ENCODE data around the gene CYTH1. TPM values are rescaled to one million over a fixed set of nuclear protein-coding genes. Genes with fewer than 3 reads are reported as not detected.
A peak's percentile ranks its signal among the peaks of the same experiment; 100 is the strongest.

CYTH1 gene
- total RNA-seq, 2 experiments from 2014 or later, result 521 to 525 TPM

- H3K4me1 ChIP-seq (ENCODE audit: insufficient read depth, low read length), result peaks cover 72% of the 10 kb centered on the region
- H3K4me3 Mint-ChIP-seq, result no peak overlapping the region
- intact Hi-C loops (cut with DNase I, micrococcal nuclease), result loop anchor here in 1 of 2 experiments (2.0 to 10.0 kb wide), 2 partner anchors 17 to 307 kb away; no protein-coding TSS in a partner anchor
- no peak overlapping the region for H3K27ac ChIP-seq (ENCODE audit: low read depth in 1 of 2, low read length in 2 of 2)
- no peaks in the 10 kb centered on the region for H3K27me3 Mint-ChIP-seq
- H3K36me3 ChIP-seq (ENCODE audit: insufficient read depth, low read length), result peaks cover 81% of the 10 kb centered on the region
- H3K27me3 ChIP-seq (ENCODE audit: control insufficient read depth in 1 of 2, insufficient read depth in 2 of 2, low read length in 2 of 2), result no peaks in the 10 kb centered on the region
- no peak overlapping the region for H3K27ac Mint-ChIP-seq
- peaks cover 80% of the 10 kb centered on the region for H3K4me1 Mint-ChIP-seq (ENCODE audit: low read depth)
- H3K9me3 ChIP-seq (ENCODE audit: control insufficient read depth in 1 of 2, insufficient read depth in 1 of 2, low read length in 2 of 2), result no peaks in the 10 kb centered on the region
- peak in 1 of 14 experiments; percentile 27 for DNase-seq
- no peak overlapping the region for H3K4me3 ChIP-seq (ENCODE audit: low read length)
- H3K36me3 Mint-ChIP-seq (ENCODE audit: low read depth), result peaks cover 91% of the 10 kb centered on the region
- no peak for ATAC-seq (ENCODE audit: poor library complexity)
- no peak for TF ChIP-seq CTCF (IDR thresholded peaks at IDR 0.05)
- ChIA-PET CTCF (interaction anchor here (0.9 kb wide), 1 partner anchor 11 kb away, joined by 4 read pairs; no protein-coding TSS in a partner anchor), POLR2A (interaction anchor here (1.0 to 4.6 kb wide), 5 partner anchors 12 to 24 kb away, joined by 3 to 23 read pairs (median 5); no protein-coding TSS in a partner anchor)
- H3K9me3 Mint-ChIP-seq, result no peaks in the 10 kb centered on the region
Observed at GRCh38 chr17:78802008-78802407, 19.9 kb upstream of the CYTH1 start.

GRCh38 chr17:78800132-78800931, 18.3 kb upstream of the CYTH1 start:
- Mint-ChIP-seq H3K9me3 (no peaks in the 10 kb centered on the region), H3K27ac (peak overlapping the region; percentile 97), H3K27me3 (no peaks in the 10 kb centered on the region), H3K4me3 (peak overlapping the region; percentile 75), H3K36me3 (ENCODE audit: low read depth) (peaks cover 91% of the 10 kb centered on the region), H3K4me1 (ENCODE audit: low read depth) (peaks cover 78% of the 10 kb centered on the region)
- no peak overlapping the region for H3K4me3 ChIP-seq (ENCODE audit: low read length)
- ChIA-PET POLR2A (interaction anchor here (0.7 to 4.6 kb wide), 6 partner anchors 8 to 25 kb away, joined by 3 to 23 read pairs (median 5); no protein-coding TSS in a partner anchor), CTCF (interaction anchor here (0.7 to 1.2 kb wide), 2 partner anchors 24 to 64 kb away, joined by 3 read pairs; no protein-coding TSS in a partner anchor)
- DNase-seq (peak in 1 of 14 experiments; percentile 31), ATAC-seq (ENCODE audit: poor library complexity) (no peak)
- intact Hi-C loops (cut with DNase I, micrococcal nuclease), result loop anchor here in 1 of 2 experiments (10.0 kb wide), 1 partner anchor 306 kb away; no protein-coding TSS in a partner anchor
- no peaks in the 10 kb centered on the region for H3K27me3 ChIP-seq (ENCODE audit: control insufficient read depth in 1 of 2, insufficient read depth in 2 of 2, low read length in 2 of 2)
- no peak overlapping the region for H3K27ac ChIP-seq (ENCODE audit: low read depth in 1 of 2, low read length in 2 of 2)
- peaks cover 82% of the 10 kb centered on the region for H3K36me3 ChIP-seq (ENCODE audit: insufficient read depth, low read length)
- TF ChIP-seq CTCF (IDR thresholded peaks at IDR 0.05), result no peak
- no peaks in the 10 kb centered on the region for H3K9me3 ChIP-seq (ENCODE audit: control insufficient read depth in 1 of 2, insufficient read depth in 1 of 2, low read length in 2 of 2)
- H3K4me1 ChIP-seq (ENCODE audit: insufficient read depth, low read length), result peaks cover 60% of the 10 kb centered on the region

GRCh38 chr17:78798695-78799559, 16.9 kb upstream of the CYTH1 start:
- no peak overlapping the region for H3K27ac ChIP-seq (ENCODE audit: low read depth in 1 of 2, low read length in 2 of 2)
- intact Hi-C loops (cut with DNase I, micrococcal nuclease), result loop anchor here (1.0 to 2.0 kb wide), 2 partner anchors 20 to 90 kb away; no protein-coding TSS in a partner anchor
- peak; percentile 29 for ATAC-seq (ENCODE audit: poor library complexity)
- Mint-ChIP-seq H3K27ac (peak overlapping the region; percentile 97), H3K4me1 (ENCODE audit: low read depth) (peaks cover 80% of the 10 kb centered on the region), H3K27me3 (no peaks in the 10 kb centered on the region), H3K4me3 (peak overlapping the region; percentile 71), H3K9me3 (no peaks in the 10 kb centered on the region), H3K36me3 (ENCODE audit: low read depth) (peaks cover 95% of the 10 kb centered on the region)
- POLR2A ChIA-PET, result interaction anchor here (0.7 to 4.6 kb wide), 6 partner anchors 9 to 50 kb away, joined by 3 to 23 read pairs (median 7); partner anchors contain the start of gene CYTH1
- no peaks in the 10 kb centered on the region for H3K9me3 ChIP-seq (ENCODE audit: control insufficient read depth in 1 of 2, insufficient read depth in 1 of 2, low read length in 2 of 2)
- peaks cover 60% of the 10 kb centered on the region for H3K4me1 ChIP-seq (ENCODE audit: insufficient read depth, low read length)
- peak in 5 of 14 experiments; percentile 29 to 72 (median 68) for DNase-seq
- peak; percentile 71 for TF ChIP-seq CTCF (IDR thresholded peaks at IDR 0.05)
- H3K36me3 ChIP-seq (ENCODE audit: insufficient read depth, low read length), result peaks cover 89% of the 10 kb centered on the region
- no peaks in the 10 kb centered on the region for H3K27me3 ChIP-seq (ENCODE audit: control insufficient read depth in 1 of 2, insufficient read depth in 2 of 2, low read length in 2 of 2)
- H3K4me3 ChIP-seq (ENCODE audit: low read length), result no peak overlapping the region
- CTCF ChIA-PET, result interaction anchor here (1.0 to 1.6 kb wide), 5 partner anchors 10 to 82 kb away, joined by 3 to 5 read pairs (median 4); no protein-coding TSS in a partner anchor

Data from CD4-positive, alpha-beta T cell (primary cell).